ENCODE measurements around the gene FAF1.
"Not testable (repeated sequence)": the region's sequence is repeated elsewhere in the genome, so short reads cannot be mapped to it uniquely, and the experiment has no call there.

FAF1 gene

DNA sequence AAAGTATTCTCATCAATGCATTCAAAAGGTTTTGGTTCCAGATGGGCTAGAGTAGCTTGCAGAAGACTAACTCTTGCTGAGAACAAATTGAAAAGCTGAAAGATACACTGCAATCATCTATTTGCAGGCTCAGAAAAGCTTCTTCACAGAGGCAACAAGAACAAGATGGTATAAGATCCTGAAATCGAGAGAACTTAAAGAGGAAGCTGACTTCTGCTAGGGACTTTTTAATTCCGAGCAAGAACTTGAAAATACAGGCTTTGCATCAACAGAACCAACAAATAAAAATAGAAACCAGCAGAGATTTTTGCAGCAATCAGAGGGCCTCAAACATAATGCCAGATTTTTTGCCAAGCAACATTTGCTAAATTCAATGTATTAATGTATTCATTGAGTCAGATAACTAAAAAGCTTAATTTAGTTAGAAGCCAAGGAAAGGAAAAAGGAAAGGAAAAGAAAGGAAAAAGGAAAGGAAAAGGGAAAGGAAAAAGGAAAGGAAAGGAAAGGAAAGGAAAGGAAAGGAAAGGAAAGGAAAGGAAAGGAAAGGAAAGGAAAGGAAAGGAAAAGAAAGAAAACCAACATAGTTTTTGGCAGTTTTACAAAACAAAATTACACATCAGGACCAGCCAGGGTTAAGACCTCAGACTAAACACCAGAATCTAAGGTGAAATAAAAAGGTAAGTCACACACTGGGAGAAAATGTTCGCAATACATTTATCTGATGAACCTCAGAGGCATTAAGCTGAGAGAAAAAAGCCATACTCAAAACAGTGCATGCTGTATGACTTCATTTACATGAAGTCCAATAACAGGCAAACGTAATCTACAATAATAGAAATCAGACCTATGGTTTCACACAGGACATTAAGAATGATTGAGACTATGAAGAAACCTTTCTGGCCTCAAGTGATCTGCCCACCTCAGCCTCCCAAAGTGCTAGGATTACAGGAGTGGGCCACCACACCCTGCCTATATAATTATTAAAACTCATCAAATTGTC, 42.6 kb downstream of the FAF1 start:
- no peaks in the 10 kb centered on the region for H3K9me3 ChIP-seq (ENCODE audit: low read depth, low read length)
- H3K27ac ChIP-seq = no peak overlapping the region
- TF ChIP-seq EZH2 (IDR thresholded peaks at IDR 0.05) = no peak
- no peak for TF ChIP-seq FOXP2 (optimal IDR thresholded peaks at IDR 0.05; ENCODE audit: control extremely low read depth, extremely low read length, insufficient read depth)
- no peak for TF ChIP-seq POLR2AphosphoS5 (IDR thresholded peaks at IDR 0.05; ENCODE audit: borderline replicate concordance, low read depth, low read length)
- H3K36me3 ChIP-seq (ENCODE audit: insufficient read depth, low read length) = peaks cover 13% of the 10 kb centered on the region
- H3K9ac ChIP-seq (ENCODE audit: insufficient read length) = no peak overlapping the region
- no peak for DNase-seq (ENCODE audit: low read depth, low spot score)
- H3K4me3 ChIP-seq = no peak overlapping the region

DNA sequence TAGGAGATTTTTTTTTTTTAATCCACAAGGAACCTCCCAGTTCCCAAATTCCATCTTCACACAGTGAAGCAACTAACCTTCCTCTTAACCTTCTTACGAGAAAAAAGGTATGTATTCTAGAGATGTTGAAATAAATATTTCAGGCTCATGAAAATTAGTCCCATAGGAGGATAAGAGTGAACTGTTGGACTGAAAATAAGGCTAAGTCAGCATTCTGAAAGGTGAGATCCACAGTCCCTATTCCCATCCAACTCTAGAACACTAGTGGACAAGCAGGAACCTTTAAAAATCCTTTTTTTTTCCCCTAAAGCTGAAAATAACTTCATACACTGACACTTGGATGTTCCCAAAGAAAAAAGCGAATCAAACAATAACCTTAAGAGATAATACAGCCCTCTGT, 44.4 kb downstream of the FAF1 start:
- TF ChIP-seq FOXP2 (optimal IDR thresholded peaks at IDR 0.05; ENCODE audit: control extremely low read depth, extremely low read length, insufficient read depth) = no peak
- no peak for TF ChIP-seq EZH2 (IDR thresholded peaks at IDR 0.05)
- no peak for TF ChIP-seq POLR2AphosphoS5 (IDR thresholded peaks at IDR 0.05; ENCODE audit: borderline replicate concordance, low read depth, low read length)
- H3K9ac ChIP-seq (ENCODE audit: insufficient read length) = no peak overlapping the region
- DNase-seq (ENCODE audit: low read depth, low spot score) = no peak
- H3K27ac ChIP-seq = no peak overlapping the region
- peaks cover 13% of the 10 kb centered on the region for H3K36me3 ChIP-seq (ENCODE audit: insufficient read depth, low read length)
- no peaks in the 10 kb centered on the region for H3K9me3 ChIP-seq (ENCODE audit: low read depth, low read length)
- no peak overlapping the region for H3K4me3 ChIP-seq

DNA sequence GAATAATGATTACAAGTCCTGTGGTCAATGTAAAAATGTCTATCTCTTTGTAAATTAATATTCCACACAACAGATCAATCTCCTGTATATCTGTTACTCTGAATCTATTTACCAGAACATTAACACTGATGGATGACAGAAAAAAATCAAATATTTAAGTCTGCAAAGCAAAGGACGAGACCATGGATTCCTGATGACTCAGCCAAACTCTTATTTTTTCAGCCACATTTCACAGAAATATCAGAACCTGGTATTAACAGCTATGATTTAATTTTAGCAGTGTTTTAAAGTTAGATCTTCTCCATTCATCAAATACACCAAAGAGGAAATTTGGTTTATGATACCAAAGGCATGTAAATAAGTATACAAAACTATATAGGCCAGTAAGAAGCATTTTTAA, 46.1 kb downstream of the FAF1 start:
- no peak for TF ChIP-seq FOXP2 (optimal IDR thresholded peaks at IDR 0.05; ENCODE audit: control extremely low read depth, extremely low read length, insufficient read depth)
- TF ChIP-seq POLR2AphosphoS5 (IDR thresholded peaks at IDR 0.05; ENCODE audit: borderline replicate concordance, low read depth, low read length) = no peak
- no peak for TF ChIP-seq EZH2 (IDR thresholded peaks at IDR 0.05)
- DNase-seq (ENCODE audit: low read depth, low spot score) = no peak

DNA sequence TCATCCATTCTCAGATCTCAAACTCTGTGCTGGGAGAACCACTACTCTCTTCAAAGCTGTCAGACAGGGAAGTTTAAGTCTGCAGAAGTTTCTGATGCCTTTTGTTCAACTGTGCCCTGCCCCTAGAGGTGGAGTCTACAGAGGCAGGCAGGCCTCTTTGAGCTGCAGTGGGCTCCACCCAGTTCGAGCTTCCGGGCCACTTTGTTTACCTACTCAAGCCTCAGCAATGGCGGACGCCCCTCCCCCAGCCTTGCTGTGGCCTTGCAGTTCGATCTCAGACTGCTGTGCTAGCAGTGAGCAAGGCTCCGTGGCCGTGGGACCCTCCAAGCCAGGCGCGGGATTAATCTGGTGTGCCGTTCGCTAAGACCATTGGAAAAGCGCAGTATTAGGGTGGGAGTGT, 49.7 kb downstream of the FAF1 start:
- not testable (repeated sequence) for H3K4me3 ChIP-seq; H3K9ac ChIP-seq (ENCODE audit: insufficient read length); DNase-seq (ENCODE audit: low read depth, low spot score); H3K9me3 ChIP-seq (ENCODE audit: low read depth, low read length); H3K27ac ChIP-seq
- peaks cover 11% of the 10 kb centered on the region for H3K36me3 ChIP-seq (ENCODE audit: insufficient read depth, low read length)

More for the DNA sequence above, 46.1 kb downstream of the FAF1 start:
- no peak overlapping the region for H3K4me3 ChIP-seq
- H3K36me3 ChIP-seq (ENCODE audit: insufficient read depth, low read length) = peaks cover 11% of the 10 kb centered on the region
- no peaks in the 10 kb centered on the region for H3K9me3 ChIP-seq (ENCODE audit: low read depth, low read length)
- H3K9ac ChIP-seq (ENCODE audit: insufficient read length) = no peak overlapping the region
- H3K27ac ChIP-seq = no peak overlapping the region

DNA sequence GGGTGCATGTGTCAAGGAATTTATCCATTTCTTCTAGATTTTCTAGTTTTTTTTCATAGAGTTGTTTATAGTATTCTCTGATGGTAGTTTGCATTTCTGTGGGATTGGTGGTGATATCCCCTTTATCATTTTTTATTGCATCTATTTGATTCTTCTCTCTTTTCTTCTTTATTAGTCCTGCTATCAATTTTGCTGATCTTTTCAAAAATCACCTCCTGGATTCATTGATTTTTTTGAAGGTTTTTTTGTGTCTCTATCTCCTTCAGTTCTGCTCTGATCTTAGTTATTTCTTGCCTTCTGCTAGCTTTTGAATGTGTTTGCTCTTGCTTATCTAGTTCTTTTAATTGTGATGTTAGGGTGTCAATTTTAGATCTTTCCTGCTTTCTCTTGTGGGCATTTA, 52.5 kb downstream of the FAF1 start:
- H3K4me3 ChIP-seq; H3K9ac ChIP-seq (ENCODE audit: insufficient read length); H3K36me3 ChIP-seq (ENCODE audit: insufficient read depth, low read length); DNase-seq (ENCODE audit: low read depth, low spot score); H3K27ac ChIP-seq; H3K9me3 ChIP-seq (ENCODE audit: low read depth, low read length): not testable (repeated sequence)

DNA sequence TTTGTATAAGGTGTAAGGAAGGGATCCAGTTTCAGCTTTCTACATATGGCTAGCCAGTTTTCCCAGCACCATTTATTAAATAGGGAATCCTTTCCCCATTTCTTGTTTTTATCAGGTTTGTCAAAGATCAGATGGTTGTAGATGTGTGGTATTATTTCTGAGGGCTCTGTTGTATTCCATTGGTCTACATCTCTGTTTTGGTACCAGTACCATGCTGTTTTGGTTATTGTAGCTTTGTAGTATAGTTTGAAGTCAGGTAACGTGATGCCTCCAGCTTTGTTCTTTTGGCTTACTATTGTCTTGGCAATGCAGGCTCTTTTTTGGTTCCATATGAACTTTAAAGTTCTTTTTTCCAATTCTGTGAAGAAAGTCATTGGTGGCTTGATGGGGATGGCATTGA, 54.0 kb downstream of the FAF1 start:
- H3K9me3 ChIP-seq (ENCODE audit: low read depth, low read length) = not testable (repeated sequence)

DNA sequence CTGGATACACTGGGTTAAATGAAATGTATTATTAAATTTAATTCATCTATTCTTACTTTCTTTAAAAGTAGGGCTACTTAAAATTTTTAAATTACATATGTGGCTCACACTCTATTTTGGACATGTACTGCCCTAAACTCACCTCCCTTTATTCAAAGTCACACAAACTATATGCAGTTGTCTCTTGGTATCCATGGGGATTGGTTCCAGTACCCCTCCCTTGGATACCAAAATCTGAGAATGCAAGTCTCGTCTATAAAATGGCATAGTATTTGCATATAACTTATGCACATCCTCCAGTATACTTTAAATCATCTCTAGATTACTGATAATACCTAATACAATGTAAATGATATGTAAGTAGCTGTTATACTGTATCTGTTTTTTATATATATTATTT, 57.6 kb downstream of the FAF1 start:
- no peak overlapping the region for H3K27ac ChIP-seq
- H3K9ac ChIP-seq (ENCODE audit: insufficient read length) = no peak overlapping the region
- TF ChIP-seq POLR2AphosphoS5 (IDR thresholded peaks at IDR 0.05; ENCODE audit: borderline replicate concordance, low read depth, low read length) (no peak), FOXP2 (optimal IDR thresholded peaks at IDR 0.05; ENCODE audit: control extremely low read depth, extremely low read length, insufficient read depth) (no peak), EZH2 (IDR thresholded peaks at IDR 0.05) (no peak)
- H3K4me3 ChIP-seq = no peak overlapping the region
- H3K9me3 ChIP-seq (ENCODE audit: low read depth, low read length) = no peaks in the 10 kb centered on the region
- no peaks in the 10 kb centered on the region for H3K36me3 ChIP-seq (ENCODE audit: insufficient read depth, low read length)
- no peak for DNase-seq (ENCODE audit: low read depth, low spot score)

More for the DNA sequence above, 54.0 kb downstream of the FAF1 start:
- not testable (repeated sequence) for DNase-seq (ENCODE audit: low read depth, low spot score); H3K4me3 ChIP-seq; H3K27ac ChIP-seq; H3K9ac ChIP-seq (ENCODE audit: insufficient read length); H3K36me3 ChIP-seq (ENCODE audit: insufficient read depth, low read length)

DNA sequence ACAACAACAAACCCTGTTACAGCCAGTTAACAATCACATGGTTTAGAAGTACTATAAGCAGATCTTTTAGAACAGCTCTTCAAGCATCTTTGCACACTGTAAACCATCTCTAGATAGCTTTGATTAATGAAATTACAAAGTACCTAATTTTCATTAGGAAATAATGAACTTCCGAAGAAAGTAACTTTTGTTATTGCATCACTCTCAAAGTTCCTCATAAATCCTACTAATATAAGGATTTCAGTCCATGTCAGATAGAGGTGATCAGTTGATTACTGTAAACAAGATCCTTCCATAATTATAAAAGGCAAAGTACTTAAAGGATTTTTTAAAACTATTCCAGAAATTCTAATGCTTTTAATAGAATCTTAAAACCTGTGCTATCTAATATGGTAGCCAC, 58.2 kb downstream of the FAF1 start:
- no peaks in the 10 kb centered on the region for H3K9me3 ChIP-seq (ENCODE audit: low read depth, low read length)
- H3K36me3 ChIP-seq (ENCODE audit: insufficient read depth, low read length) = no peaks in the 10 kb centered on the region
- no peak for DNase-seq (ENCODE audit: low read depth, low spot score)
- no peak overlapping the region for H3K27ac ChIP-seq
- no peak for TF ChIP-seq FOXP2 (optimal IDR thresholded peaks at IDR 0.05; ENCODE audit: control extremely low read depth, extremely low read length, insufficient read depth)
- no peak overlapping the region for H3K9ac ChIP-seq (ENCODE audit: insufficient read length)
- H3K4me3 ChIP-seq = no peak overlapping the region

DNA sequence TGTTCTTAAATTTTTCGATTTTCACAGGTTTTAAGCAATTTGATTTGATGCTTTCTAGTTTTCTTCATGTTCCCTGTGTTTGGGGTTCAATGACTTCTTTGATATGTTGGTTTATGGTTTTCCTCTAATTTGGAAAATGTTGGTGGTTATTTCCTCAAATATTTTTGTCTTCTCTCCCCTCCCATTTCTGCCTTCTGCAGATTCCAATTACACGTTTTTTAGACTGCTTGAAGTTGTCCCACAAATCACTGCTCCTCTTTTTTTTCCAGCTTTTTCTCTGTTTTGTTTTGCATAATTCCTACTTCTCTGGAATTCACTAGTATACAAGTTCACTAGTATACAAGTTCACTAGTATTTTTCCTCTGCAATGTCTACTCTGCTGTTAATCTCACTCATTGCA, 61.3 kb downstream of the FAF1 start:
- no peak for TF ChIP-seq EZH2 (IDR thresholded peaks at IDR 0.05)
- peaks cover 13% of the 10 kb centered on the region for H3K36me3 ChIP-seq (ENCODE audit: insufficient read depth, low read length)
- H3K4me3 ChIP-seq = no peak overlapping the region
- H3K9ac ChIP-seq (ENCODE audit: insufficient read length) = no peak overlapping the region
- H3K27ac ChIP-seq = no peak overlapping the region
- peaks cover 5% of the 10 kb centered on the region; the same call in 1 of the 2 replicates for H3K9me3 ChIP-seq (ENCODE audit: low read depth, low read length)
- DNase-seq (ENCODE audit: low read depth, low spot score) = no peak

Data from SK-N-MC (cell line).